NK-92 (cell line): Measurements from ENCODE around the gene SEPTIN10.
"Not testable (repeated sequence)": the region's sequence is repeated elsewhere in the genome, so short reads cannot be mapped to it uniquely, and the experiment has no call there.

ENCODE experiments used
- DNase-seq: peaks from one replicate; lab custom pipeline; 2025; ENCODE audit not compliant: unreplicated experiment; lab: John Stamatoyannopoulos, UW

The SEPTIN10 gene

DNA sequence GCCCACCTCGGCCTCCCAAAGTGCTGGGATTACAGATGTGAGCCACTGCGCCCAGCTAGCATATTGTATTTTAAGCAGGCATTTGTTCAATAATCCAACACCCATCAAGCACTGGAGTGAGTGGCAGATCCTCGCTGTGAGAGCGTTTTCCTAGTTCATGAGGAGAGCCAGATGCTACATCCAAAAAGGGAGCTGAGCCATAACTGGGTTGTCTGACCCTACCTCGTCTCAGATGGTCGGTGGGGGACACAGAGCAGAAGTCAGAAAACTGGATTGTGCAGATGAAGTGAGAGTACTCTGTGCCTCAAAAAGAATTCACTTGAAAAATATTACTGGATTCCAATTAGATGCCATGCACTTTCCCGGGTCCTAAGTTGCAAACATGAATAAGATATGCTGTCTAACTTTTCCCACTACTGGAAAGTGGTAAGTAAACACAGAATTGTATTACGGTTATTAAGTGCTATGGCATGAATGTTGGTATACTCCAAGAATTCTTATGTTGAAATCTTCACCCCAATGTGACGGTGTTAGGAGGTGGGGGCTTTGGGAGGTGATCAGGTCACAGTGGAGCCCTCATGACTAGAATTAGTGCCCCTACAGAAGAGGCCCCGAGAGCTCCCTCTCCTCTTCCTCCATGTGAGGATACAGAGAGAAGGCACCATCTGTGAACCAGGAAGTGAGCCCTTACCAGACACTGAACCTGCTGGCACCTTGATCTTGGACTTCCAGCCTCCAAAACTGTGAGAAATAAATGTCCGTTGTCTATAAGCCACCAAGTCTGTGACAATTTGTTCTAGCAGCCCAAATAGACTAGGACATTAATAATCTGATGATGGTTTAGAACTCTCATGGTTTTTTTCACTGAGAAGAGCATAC lies 21.9 kb upstream of the SEPTIN10 start:
- DNase-seq, result no peak

DNA sequence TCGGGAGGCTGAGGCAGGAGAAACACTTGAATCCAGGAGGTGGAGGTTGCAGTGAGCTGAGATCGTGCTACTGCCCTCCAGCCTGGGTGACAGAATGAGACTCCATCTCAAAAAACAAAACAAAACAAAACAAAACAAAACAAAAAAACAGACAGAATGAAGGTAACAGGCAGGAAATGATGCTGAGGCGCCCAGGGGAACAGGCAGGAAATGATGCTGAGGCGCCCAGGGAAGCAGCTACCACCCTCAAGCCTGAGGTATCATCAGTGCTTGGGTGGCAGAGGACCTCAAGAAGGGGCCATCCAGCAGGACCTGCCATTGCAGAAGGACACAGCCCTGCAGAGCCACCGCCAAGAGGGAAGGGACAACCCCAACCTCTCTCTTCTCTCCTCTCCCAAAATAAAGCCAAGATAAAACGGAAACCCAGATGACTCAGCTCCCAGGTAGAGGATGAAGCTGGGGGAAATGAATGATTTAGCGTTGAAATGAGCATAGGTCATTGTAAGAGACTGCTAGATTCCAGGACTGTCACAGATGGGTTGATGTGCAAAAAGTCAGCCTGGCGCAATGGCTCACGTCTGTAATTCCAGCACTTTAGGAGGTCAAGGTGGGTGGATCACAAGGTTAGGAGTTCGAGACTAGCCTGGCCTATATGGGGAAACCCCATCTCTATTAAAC lies 19.7 kb upstream of the SEPTIN10 start:
- no peak for DNase-seq

DNA sequence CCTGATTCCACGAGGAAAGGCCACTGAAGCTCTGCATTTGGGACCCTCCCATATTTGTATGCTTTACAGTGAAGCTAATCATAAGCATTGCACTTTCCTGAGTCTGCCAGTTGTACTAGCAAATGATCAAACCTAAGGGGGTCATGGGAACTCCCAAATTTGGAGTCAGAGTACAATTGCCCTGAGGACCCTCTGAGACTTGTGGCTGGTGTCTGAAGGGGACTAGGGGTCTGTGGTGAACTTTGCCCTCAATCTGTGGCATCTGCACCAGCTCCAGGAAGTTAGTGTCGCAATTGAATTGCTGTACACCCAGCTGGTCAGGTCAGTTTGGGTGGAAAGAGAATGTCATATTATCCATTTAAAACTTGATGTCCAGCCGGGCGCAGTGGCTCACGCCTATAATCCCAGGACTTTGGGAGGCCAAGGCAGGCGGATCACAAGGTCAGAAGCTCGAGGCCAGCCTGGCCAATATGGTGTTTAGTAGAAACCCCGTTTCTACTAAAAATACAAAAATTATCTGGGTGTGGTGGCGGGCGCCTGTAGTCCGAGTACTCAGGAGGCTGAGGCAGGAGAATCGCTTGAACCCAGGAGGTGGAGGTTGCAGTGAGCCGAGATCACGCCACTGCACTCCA lies 18.5 kb upstream of the SEPTIN10 start:
- DNase-seq, result no peak

DNA sequence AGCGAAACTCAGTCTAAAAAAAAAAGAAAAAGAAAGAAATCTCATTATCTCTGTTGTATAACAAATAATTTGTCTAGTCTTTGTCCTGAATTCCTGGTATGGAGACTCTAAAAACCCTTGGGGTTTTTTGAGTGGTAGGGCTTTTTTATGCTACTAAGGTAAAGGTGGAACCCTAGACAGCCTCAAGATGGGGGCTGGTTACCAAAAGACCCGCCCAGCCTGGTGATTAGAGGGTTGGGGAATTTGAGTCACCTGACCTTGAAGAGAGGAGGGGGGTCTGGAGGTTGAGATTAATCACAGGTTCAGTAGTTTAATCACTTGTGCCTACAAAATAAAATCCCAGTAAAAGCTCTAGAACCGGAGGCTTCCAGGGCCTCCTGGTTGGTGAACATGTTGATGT lies 18.0 kb upstream of the SEPTIN10 start:
- DNase-seq, result no peak

DNA sequence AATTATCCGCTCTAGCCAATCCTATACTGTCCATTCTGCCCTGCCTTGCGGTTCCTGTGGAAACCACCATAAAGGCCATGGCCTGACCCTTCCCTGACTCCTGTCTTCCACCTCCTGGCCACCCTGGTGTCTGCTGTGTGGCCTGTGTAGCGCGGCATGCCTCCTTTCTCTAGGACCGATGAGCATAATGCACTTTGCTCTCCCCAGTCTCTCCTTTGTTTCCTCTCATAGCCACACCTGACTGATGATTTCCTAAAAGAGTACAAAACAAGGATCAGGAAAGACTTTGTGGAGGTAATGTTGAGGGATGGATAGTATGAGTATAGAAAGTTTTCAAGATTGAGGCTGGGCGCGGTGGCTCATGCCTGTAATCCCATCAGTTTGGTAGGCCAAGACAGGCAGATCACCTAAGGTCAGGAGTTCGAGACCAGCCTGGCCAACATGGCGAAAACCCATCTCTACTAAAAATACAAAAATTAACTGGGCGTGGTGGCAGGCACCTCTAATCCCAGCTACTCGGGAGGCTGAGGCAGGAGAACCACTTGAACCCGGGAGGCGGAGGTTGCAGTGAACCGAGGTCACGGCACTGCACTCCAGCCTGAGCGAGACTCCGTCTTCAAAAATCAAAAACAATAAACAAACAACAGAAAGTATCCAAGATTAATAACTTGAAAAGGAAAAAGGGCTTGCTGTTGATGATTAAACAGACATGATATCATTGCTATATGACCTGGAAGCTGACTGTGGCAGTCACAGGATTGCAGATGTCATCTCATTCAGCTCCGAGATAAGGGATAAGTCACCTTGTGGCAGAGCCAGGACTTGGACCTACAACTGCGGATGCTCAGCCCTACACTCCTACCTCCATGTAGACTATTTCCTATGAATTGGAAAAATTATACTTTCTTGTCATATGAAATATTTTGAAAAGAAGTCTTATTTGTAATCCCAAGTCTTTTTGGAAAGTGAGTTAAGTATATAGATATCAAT lies 17.0 kb upstream of the SEPTIN10 start:
- no peak for DNase-seq

DNA sequence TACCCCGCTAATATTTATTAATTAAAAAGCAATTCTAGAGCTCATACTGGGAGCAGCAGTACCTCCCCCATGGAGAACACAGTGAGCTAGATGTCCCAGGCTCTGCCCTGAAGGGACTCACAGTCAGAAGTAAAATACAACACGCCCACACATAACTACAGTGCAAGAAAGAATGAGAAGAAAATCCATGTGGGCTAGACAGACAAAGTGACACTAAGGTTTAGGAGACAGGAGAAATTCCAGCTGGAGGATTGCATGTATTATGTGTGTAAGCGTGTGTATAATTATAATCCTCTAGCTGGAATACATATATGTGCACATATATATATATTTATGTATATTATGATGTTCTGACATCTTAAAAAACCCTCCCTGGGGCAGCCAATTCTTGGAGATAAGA lies 16.1 kb upstream of the SEPTIN10 start:
- DNase-seq, result no peak

DNA sequence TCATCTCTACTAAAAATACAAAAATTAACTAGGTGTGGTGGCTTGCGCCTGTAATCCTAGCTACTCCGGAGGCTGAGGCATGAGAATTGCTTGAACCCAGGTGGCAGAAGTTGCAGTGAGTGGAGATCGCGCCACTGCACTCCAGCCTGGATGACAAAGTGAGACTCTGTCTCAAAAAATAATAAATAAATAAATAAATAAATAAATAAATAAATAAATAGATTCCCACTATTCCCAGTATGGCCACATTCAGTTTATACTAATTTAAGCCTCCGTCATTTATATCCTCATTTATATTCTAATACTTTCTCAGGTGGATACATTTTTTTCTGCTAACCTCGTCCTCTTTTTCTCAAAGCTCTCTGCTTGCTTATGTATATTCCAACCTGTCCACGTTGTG lies 14.6 kb upstream of the SEPTIN10 start:
- DNase-seq, result not testable (repeated sequence)

DNA sequence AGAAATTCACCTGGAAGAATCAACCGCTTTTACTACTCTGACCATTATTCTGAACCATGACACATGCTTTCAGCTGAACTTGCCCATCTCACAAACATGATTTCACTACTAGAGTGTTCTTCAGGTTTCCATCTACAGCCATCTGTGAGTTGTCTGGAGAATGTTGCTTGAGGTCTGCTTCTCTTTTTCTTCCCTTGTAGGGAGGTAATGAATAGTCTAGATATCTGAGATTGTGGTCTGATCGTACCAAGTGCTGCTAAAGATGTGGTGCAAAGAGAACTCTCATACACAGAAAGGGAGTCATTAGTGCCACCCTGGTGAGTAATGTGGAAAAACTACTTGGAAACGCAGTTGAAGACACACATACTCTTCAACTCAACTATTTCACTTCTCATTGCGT lies 10.6 kb upstream of the SEPTIN10 start:
- DNase-seq, result no peak

DNA sequence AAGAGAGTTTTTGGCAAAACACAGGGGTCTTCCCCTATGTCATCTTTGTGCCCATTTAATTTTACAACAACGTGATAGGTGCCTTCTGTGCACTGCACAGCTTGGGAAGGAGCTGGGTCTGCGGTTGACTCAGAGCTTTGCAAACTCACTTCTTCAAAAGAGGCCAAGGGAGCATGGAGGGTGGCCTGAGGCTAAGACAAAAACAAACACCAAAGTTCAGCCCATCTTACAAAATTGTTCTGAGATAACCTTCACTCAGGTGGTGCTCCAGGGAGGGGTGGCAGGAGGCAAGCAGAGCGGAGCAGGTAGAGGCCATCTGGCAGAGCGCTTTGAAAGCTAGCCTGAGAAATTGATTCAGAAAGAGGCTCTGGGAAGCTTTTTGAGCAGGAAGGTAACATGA lies 10.2 kb upstream of the SEPTIN10 start:
- no peak for DNase-seq

DNA sequence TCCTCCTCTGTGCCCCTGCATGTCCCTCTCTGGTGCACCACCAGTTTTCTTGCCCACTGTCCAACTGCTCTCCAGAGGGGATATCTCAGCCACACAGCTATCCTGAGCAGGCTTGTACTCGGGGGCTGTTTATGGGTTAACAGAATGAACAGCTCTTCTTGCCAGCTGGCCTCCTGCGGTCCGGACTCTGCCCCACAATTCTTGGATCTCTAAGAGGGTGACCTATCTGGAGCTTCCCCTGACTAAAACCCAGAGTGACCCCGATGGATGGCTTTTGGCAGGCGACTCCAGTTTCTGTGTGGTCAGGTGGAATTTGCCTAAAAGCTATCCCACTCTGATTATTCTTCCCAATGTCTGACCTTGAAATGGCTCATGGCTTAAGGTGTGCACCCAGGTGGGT lies 9.5 kb upstream of the SEPTIN10 start:
- no peak for DNase-seq

DNA sequence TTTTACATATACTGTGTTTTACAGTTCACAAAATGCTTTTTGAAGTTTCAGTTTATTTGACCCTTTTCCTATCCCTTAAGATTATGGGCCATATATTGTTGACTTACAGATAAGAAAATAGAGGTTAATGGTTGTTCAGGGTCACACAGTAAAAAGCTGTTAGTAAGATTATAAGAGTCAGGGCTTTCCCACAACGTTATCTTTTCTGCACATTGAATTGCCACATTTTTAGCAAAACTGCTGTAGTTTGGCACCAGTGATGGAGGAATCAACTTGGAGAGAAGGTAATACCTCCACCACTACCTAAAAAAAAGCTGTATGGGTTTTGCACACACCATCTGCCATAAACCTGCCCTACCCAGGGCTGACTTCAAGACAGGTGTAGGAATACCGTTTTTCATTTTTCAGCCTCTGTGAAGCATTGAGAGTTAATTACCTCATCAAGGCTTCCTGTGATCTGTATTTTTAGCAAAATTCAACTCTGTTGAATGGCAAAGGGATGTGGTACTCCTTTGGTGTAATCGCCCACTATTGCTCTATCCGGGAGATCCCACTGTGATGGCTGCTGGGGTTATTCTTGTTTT lies 5.4 kb upstream of the SEPTIN10 start:
- DNase-seq, result no peak

DNA sequence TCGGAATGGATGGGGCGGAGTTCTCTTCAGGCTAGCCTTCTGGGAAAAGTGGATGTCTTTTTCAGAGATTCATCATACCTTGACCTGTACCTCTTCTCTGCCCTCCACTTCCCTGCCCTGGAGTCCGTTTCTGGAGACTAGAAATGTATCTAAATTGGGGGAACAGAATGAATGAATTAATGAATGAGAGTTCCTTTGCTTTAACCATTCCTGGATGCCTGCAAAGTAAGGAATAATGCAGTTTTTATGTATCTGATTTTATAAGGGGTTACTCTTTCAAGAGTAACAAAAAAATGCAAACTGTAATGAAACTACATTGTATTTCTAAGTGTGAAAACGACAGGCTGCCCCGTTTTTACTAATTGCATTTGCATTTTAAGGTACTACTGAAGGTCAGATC lies 2.4 kb upstream of the SEPTIN10 start:
- no peak for DNase-seq

DNA sequence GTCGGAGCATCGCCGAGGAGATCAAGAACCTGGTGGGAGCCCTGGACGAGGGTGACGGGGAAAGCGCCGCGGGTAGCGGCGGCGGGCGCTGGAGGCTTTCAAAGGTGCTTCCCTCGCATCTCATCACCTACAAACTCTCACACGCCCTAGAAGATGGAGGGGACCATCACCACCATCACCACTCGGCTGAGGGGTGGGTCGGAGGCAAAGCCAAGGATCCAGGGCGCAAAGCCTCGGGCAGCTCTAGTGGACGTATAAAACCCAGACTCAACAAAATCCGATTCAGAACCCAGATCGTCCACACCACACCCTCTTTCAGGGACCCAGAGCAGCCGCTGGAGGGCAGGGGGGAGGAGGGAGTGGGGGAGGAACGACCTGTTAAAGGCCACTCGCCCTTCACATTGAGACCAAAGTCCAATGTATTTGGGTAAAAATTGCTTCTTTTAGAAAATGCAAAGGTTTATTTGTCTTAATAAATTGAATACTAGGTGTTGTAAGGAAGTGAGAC lies 1.9 kb upstream of the SEPTIN10 start:
- DNase-seq, result no peak

DNA sequence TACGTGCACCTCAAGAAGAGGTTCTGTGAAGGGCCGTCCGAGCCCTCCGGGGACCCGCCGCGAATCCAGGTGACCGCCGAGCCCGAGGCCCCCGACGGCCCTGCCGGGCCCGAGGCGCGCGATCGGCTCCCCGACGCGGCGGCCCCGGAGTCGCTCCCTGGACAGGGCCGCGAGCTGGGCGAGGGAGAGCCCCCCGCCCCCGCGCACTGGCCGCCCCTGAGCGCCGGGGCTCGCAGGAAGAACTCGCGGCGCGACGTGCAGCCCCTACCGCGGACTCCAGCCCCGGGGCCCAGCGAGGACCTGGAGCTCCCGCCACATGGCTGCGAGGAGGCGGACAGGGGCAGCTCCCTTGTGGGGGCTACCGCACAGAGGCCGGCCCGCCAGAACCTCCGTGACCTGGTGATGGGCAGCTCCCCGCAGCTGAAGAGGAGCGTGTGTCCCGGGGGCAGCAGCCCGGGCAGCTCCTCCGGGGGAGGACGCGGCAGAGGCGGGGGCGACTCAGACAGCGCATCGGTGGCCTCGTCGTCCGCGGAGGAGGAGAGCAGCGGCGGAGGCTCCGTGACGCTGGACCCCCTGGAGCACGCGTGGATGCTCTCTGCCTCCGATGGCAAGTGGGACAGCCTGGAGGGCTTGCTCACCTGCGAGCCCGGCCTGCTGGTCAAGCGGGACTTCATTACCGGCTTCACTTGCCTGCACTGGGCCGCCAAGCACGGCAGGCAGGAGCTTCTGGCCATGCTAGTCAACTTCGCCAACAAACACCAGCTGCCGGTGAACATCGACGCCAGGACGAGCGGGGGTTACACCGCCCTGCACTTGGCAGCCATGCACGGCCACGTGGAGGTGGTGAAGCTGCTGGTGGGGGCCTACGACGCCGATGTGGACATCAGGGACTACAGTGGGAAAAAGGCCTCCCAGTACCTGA lies 1.2 kb upstream of the SEPTIN10 start:
- DNase-seq, result no peak

DNA sequence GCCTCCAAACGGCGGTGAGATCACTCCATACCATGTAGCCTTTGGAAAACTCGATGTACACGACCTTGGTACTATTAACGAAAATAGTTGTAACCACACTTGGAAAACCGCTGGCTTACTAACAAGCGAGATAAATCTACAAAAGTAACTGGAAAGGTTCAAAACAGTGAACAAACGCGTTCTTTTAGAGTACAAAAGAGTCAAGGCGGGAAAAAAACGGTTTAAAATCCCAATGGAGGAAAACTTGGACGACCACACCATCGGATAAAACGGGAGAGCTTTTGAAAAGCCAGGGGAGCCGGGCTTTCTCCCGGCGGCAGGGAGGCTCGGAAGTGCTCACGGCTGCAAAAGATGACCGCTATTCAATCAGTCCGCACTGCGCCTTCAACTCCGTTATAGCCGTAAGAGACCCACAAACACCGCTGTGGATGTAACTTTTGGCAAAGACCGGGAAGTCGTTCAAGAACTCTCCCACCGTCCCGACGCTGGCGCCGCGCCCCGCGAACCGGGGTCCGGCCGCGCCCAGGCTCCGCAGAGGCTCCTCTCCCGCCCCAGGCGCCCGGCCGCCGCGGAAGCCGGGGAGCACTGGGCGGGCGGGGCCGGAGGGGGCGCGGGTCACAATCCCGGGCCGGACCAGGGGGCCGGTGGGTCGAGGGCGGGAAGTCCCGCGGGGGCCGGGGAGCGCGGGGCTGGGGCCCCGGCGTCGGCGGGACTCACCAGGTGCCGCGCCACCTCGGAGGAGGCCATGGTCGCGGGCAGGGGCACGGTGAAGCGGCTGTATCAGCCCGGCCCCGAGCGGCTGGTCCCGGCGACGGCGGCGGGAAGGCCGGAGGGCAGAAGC lies 465 bp downstream of the SEPTIN10 start:
- DNase-seq, result no peak

DNA sequence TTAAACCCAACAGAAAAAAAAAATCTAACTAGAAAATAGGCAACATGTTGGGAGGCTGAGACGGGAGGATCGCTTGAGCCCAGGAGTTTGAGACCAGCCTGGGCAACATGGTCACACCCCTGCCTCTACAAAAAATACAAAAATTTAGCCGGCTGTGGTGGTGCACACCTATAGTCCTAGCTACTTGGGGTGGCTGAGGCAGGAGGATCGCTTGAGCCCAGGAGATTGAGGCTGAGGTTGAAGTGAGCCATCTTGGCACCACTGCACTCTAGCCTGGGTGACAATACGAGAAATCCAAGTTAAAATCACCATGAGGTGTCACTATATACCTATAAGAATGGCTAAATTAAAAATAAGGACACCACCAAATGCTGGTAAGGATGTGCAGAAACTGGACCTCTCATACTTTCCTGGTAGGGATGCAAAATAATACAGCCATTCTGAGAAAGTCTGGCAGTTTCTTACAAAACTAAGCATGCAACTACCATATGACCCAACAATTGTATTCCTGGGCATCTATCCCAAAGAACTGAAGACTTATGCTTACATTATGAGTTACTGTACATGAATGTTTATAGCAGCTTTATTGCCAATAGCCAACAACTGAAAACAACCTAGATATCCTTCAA lies 2.2 kb downstream of the SEPTIN10 start:
- DNase-seq, result no peak

DNA sequence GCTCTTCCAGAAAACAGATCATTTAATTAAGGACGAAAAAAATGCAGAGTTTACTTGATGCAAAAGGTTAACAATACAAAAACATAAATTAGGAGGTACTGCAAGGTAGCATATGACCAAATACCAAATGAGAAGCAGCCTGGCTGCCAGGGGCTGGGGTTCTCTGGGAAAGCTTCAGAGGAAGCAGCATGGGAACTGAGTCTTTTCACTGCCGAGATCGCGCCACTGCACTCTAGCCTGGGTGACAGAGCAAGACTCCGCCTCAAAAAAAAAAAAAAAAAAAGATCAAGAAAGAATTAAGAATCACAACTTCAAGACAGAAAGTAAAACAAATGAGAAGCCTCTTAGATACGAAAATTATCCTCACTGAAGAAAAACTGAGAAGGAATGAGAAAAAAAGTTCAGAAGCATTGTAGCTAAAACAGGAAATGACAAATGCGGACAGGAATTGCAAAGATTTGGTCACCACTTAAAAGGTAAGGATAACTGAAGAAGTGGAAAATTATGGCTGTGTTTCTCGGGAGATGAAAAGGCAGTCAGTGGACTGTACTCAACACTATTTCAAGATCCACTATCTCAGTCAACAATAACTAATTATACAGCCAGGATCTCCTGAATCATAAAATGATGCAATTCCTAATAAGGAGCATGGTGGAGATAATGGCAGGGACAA lies 4.3 kb downstream of the SEPTIN10 start:
- no peak for DNase-seq
